ENCODE measurements around the gene PITPNC1.

The PITPNC1 gene

DNA sequence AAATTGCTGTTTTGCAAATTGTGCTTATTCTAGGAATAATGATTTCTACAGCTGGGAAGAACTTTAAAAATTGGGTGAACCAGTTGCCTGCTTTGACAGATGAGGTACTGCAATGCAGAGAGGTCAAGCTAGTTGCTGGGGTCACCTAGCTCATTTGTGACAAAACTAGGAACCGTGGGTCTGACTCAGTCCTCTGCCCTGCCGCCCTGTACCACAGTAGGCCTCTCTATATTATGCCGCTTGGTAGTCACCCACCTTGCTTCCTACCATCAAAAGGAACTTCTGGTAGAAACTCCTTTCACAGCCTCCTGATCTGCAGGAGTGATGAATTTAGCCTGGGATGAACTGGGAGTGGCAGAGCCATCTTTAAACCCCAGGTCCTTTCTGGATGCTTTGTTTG lies 105.7 kb downstream of the PITPNC1 start:
- no peak for TF ChIP-seq POLR2AphosphoS5 (IDR thresholded peaks at IDR 0.05; ENCODE audit: low read depth, low read length)
- TF ChIP-seq FOXP2 (optimal IDR thresholded peaks at IDR 0.05; ENCODE audit: borderline replicate concordance, extremely low read depth, extremely low read length, insufficient read depth): no peak
- no peak for TF ChIP-seq TAF1 (IDR thresholded peaks at IDR 0.05; ENCODE audit: borderline replicate concordance, insufficient read depth, low read length)
- no peak for TF ChIP-seq SIN3A (IDR thresholded peaks at IDR 0.05; ENCODE audit: borderline replicate concordance, insufficient read depth, low read length)
- TF ChIP-seq, protein P1, sequence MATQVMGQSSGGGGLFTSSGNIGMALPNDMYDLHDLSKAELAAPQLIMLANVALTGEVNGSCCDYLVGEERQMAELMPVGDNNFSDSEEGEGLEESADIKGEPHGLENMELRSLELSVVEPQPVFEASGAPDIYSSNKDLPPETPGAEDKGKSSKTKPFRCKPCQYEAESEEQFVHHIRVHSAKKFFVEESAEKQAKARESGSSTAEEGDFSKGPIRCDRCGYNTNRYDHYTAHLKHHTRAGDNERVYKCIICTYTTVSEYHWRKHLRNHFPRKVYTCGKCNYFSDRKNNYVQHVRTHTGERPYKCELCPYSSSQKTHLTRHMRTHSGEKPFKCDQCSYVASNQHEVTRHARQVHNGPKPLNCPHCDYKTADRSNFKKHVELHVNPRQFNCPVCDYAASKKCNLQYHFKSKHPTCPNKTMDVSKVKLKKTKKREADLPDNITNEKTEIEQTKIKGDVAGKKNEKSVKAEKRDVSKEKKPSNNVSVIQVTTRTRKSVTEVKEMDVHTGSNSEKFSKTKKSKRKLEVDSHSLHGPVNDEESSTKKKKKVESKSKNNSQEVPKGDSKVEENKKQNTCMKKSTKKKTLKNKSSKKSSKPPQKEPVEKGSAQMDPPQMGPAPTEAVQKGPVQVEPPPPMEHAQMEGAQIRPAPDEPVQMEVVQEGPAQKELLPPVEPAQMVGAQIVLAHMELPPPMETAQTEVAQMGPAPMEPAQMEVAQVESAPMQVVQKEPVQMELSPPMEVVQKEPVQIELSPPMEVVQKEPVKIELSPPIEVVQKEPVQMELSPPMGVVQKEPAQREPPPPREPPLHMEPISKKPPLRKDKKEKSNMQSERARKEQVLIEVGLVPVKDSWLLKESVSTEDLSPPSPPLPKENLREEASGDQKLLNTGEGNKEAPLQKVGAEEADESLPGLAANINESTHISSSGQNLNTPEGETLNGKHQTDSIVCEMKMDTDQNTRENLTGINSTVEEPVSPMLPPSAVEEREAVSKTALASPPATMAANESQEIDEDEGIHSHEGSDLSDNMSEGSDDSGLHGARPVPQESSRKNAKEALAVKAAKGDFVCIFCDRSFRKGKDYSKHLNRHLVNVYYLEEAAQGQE (IDR thresholded peaks at IDR 0.05; ENCODE audit: insufficient read depth in 1 of 2, low read depth in 2 of 2, low read length in 2 of 2): no peak

DNA sequence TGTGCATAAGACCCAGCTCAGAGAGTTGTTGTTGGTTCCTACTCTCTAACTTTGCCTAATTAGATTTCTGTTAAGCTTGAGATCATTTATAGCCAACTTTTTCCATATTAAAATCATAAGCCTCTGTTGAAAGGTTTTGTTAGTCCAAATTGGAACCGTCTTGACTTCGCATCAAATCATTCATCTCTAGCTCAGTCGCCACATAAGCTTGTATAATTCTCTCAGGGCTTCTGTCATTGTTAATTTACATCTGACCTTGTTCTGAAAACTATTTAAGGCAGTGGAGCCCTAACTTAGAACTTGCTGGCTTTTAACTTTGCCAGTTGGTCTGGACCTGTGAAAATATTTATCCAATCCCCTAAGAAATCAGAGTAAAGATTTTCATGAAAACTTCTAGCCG lies 107.2 kb downstream of the PITPNC1 start:
- TF ChIP-seq, protein P1 (IDR thresholded peaks at IDR 0.05; ENCODE audit: insufficient read depth in 1 of 2, low read depth in 2 of 2, low read length in 2 of 2): no peak
- TF ChIP-seq POLR2AphosphoS5 (IDR thresholded peaks at IDR 0.05; ENCODE audit: low read depth, low read length) (no peak), TAF1 (IDR thresholded peaks at IDR 0.05; ENCODE audit: borderline replicate concordance, insufficient read depth, low read length) (no peak), FOXP2 (optimal IDR thresholded peaks at IDR 0.05; ENCODE audit: borderline replicate concordance, extremely low read depth, extremely low read length, insufficient read depth) (no peak), SIN3A (IDR thresholded peaks at IDR 0.05; ENCODE audit: borderline replicate concordance, insufficient read depth, low read length) (no peak)

DNA sequence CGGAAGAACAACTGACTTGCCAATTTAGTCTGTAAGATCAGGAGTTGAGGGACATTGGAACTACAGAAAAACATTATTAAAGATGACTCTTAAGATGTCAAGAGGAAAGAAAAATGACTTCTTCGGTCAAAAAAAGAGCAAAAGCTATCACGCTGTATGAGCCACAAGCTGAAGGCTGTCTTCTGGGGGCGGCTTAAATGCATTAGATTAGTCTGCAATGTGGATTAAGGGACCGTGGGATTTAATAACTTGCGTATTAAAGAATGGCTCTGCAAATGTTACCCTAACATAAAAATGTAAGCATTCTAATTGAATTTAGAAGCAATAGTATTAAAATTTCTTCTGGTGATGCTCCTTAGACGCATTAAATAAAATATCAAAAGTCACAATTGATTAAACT lies 108.6 kb downstream of the PITPNC1 start:
- TF ChIP-seq FOXP2 (optimal IDR thresholded peaks at IDR 0.05; ENCODE audit: borderline replicate concordance, extremely low read depth, extremely low read length, insufficient read depth): no peak
- no peak for TF ChIP-seq POLR2AphosphoS5 (IDR thresholded peaks at IDR 0.05; ENCODE audit: low read depth, low read length)
- TF ChIP-seq SIN3A (IDR thresholded peaks at IDR 0.05; ENCODE audit: borderline replicate concordance, insufficient read depth, low read length): no peak
- TF ChIP-seq, protein P1 (IDR thresholded peaks at IDR 0.05; ENCODE audit: insufficient read depth in 1 of 2, low read depth in 2 of 2, low read length in 2 of 2): no peak
- no peak for TF ChIP-seq TAF1 (IDR thresholded peaks at IDR 0.05; ENCODE audit: borderline replicate concordance, insufficient read depth, low read length)

DNA sequence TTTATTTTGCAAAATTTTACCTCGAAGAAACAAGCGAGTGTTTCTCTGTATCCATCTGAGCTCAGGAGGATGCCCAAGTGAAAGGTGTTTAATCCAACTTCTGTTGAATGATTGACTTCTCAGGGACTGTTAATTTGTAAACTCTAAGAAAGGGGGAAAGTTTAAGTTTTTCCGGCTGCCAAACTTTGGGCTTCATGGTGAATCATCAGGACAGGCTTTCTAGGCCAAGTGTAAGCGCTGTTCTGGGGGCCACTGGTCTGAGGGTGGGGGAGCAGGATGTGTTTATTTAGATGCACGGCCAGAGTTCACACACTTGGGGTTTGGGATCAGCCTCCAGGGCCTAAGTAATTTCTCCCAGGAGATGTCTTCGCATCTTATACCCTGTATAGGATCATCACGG lies 110.4 kb downstream of the PITPNC1 start:
- TF ChIP-seq SIN3A (IDR thresholded peaks at IDR 0.05; ENCODE audit: borderline replicate concordance, insufficient read depth, low read length) (no peak), POLR2AphosphoS5 (IDR thresholded peaks at IDR 0.05; ENCODE audit: low read depth, low read length) (no peak), TAF1 (IDR thresholded peaks at IDR 0.05; ENCODE audit: borderline replicate concordance, insufficient read depth, low read length) (no peak), FOXP2 (optimal IDR thresholded peaks at IDR 0.05; ENCODE audit: borderline replicate concordance, extremely low read depth, extremely low read length, insufficient read depth) (no peak)
- TF ChIP-seq, protein P1 (IDR thresholded peaks at IDR 0.05; ENCODE audit: insufficient read depth in 1 of 2, low read depth in 2 of 2, low read length in 2 of 2): no peak

DNA sequence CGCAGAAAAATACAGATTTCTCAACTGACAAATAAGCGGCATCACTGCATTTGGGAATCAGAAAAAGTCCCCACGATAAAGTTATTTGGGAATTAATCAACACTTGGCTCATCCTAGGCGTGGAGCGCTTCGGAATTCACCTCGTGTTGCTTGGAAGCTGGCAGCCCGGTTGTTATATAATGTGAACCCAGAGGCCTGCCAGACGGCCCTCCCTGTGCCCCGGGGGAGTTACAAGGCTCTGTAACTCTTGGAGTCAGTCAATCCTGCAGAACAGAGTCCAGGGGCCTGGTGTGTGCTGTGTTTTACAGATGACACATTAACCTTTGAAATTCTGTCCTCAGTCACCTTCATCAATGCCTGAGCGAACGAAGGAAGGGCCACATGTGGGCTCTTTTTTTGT lies 111.1 kb downstream of the PITPNC1 start:
- TF ChIP-seq TAF1 (IDR thresholded peaks at IDR 0.05; ENCODE audit: borderline replicate concordance, insufficient read depth, low read length) (no peak), SIN3A (IDR thresholded peaks at IDR 0.05; ENCODE audit: borderline replicate concordance, insufficient read depth, low read length) (no peak), POLR2AphosphoS5 (IDR thresholded peaks at IDR 0.05; ENCODE audit: low read depth, low read length) (no peak), FOXP2 (optimal IDR thresholded peaks at IDR 0.05; ENCODE audit: borderline replicate concordance, extremely low read depth, extremely low read length, insufficient read depth) (no peak)
- TF ChIP-seq, protein P1 (IDR thresholded peaks at IDR 0.05; ENCODE audit: insufficient read depth in 1 of 2, low read depth in 2 of 2, low read length in 2 of 2): no peak

All from PFSK-1 (cell line).